ENCODE results near the gene CACNA1I.

DNA sequence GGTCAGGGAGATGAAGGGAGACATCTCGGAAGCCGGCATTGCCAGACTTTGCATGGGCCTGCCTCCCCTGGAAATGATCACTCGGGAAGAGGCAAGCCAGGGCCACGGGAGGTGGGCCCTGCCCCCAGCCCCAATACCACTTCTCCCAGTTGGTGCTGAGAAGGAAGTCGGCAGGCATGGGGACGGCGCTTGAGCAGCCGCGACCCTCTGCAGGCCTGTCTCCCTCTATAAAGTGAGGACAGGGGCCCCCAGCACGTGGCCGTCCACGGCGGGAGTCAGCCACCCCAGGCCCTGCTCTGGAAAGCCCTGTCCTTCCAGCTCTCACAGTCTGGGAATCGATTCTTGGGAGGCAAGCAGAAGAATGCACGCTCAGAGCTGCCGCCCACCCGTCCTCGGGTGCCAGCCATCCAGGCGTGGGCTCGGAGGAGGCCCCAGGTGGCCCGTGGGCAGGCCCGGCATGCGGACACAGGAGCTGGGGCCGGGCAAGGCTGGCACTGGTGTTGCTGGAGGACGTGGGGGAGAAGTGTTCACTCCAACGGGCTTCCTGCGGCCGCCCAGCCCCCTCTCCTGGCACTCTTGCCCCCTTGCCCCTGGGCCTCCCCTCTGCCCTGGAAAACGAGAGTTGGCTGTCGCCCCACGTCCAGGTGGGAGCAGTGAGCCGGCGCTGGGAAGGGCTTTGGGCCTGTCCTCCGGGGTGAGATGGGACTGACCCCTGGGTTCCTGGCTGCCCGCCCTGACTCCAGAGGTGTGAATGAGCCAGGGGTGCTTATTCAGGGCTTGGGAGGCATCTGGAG, 77.5 kb downstream of the CACNA1I start:
- TF ChIP-seq POLR2A (IDR thresholded peaks at IDR 0.05): no peak
- TF ChIP-seq, protein P1, sequence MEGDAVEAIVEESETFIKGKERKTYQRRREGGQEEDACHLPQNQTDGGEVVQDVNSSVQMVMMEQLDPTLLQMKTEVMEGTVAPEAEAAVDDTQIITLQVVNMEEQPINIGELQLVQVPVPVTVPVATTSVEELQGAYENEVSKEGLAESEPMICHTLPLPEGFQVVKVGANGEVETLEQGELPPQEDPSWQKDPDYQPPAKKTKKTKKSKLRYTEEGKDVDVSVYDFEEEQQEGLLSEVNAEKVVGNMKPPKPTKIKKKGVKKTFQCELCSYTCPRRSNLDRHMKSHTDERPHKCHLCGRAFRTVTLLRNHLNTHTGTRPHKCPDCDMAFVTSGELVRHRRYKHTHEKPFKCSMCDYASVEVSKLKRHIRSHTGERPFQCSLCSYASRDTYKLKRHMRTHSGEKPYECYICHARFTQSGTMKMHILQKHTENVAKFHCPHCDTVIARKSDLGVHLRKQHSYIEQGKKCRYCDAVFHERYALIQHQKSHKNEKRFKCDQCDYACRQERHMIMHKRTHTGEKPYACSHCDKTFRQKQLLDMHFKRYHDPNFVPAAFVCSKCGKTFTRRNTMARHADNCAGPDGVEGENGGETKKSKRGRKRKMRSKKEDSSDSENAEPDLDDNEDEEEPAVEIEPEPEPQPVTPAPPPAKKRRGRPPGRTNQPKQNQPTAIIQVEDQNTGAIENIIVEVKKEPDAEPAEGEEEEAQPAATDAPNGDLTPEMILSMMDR (IDR thresholded peaks at IDR 0.05): no peak
